Endothelial cell of umbilical vein (primary cell): ENCODE results near the gene ITM2C. TPM values are rescaled to one million over a fixed set of nuclear protein-coding genes. Genes with fewer than 3 reads are reported as not detected.

Source experiments
- BruUV-seq: library from RNA; stranded (reverse); fragments of 400-500 nt; replicated peaks from 2 replicates; lab custom pipeline; 2021; lab: Mats Ljungman, UMichigan
- CTCF ChIA-PET: fragments of 300-600, 350-600 bp; sonication (Branson Sonifier 250); formaldehyde crosslinking; loops from one replicate; lab custom pipeline; 2021; ENCODE audit warnings: antibody characterized with exemption, inconsistent platforms; lab: Charles Lee
- POLR2A ChIA-PET: fragments of 300-600, 350-600 bp; sonication (Branson Sonifier 250); formaldehyde crosslinking; loops from one replicate; lab custom pipeline; 2021; ENCODE audit warnings: antibody characterized with exemption, inconsistent platforms; lab: Charles Lee
- DNase-seq: peaks from one replicate; pipeline ENCODE4 v3.0.0-alpha.2; 2011; ENCODE audit warnings: low read depth, low spot score
- FAIRE-seq: peaks from 2 replicates; lab custom pipeline; 2011; peaks lifted over from hg19 to GRCh38; lab: Jason Lieb, UNC
- H2AFZ ChIP-seq: 2 replicates; pipeline ENCODE4 v1.6.0; 2012; ENCODE audit warnings: low read depth, low read length, control low read depth, inconsistent platforms
- H3K27ac ChIP-seq: 2 replicates; pipeline ENCODE4 v1.5.1; 2011; ENCODE audit warnings: low read depth, mild to moderate bottlenecking, control low read depth, low read length, moderate library complexity; ENCODE audit not compliant: insufficient read depth
- H3K27me3 ChIP-seq, 2 experiments: 2 replicates each; pipeline versions ENCODE4 v1.6.0 to v1.6.1; 2011; ENCODE audit warnings: low read length in 2 of 2, mixed read lengths in 1 of 2; ENCODE audit not compliant: control insufficient read depth in 2 of 2, insufficient read depth in 2 of 2
- H3K36me3 ChIP-seq, 2 experiments: 2 replicates in 1 of 2; 3 replicates in 1 of 2; pipeline ENCODE4 v1.5.1; 2011; ENCODE audit warnings: low read length in 2 of 2, mild to moderate bottlenecking in 1 of 2, moderate library complexity in 1 of 2; ENCODE audit not compliant: control insufficient read depth in 2 of 2, insufficient read depth in 2 of 2; ENCODE audit errors: extremely low read depth in 1 of 2
- H3K4me1 ChIP-seq: 3 replicates; pipeline ENCODE4 v1.5.1; 2011; ENCODE audit warnings: mild to moderate bottlenecking, low read length; ENCODE audit not compliant: control insufficient read depth, insufficient read depth; ENCODE audit errors: extremely low read depth
- H3K4me2 ChIP-seq: 2 replicates; pipeline ENCODE4 v1.6.1; 2011; ENCODE audit warnings: low read length, control low read depth, mixed read lengths; ENCODE audit not compliant: insufficient read depth
- H3K4me3 ChIP-seq, 3 experiments: fragments of 200-600 bp in 1 of 3; sonication (generic), shearing (Covaris generic) in 1 of 3; replicated peaks in 1 of 3; 2 replicates each; pipeline ENCODE4 v1.5.1; 2011 to 2016; ENCODE audit warnings: control low read depth in 3 of 3, low read length in 3 of 3, mild to moderate bottlenecking in 2 of 3, inconsistent platforms in 1 of 3, low read depth in 1 of 3, moderate library complexity in 1 of 3; ENCODE audit not compliant: insufficient read depth in 1 of 3
- H3K79me2 ChIP-seq: 2 replicates; pipeline ENCODE4 v1.6.0; 2012; ENCODE audit warnings: low read length, inconsistent platforms; ENCODE audit not compliant: control insufficient read depth, insufficient read depth
- H3K9ac ChIP-seq: replicated peaks from 2 replicates; pipeline ENCODE3; 2011; ENCODE audit warnings: low read length, control low read depth; ENCODE audit not compliant: insufficient read depth; ENCODE audit errors: extremely low read depth
- H3K9me1 ChIP-seq: replicated peaks from 3 replicates; pipeline ENCODE4 v1.6.0; 2011; ENCODE audit warnings: mild to moderate bottlenecking, low read length; ENCODE audit not compliant: control insufficient read depth, insufficient read depth; ENCODE audit errors: extremely low read depth
- H3K9me3 ChIP-seq: replicated peaks from 2 replicates; pipeline ENCODE4 v1.5.1; 2012; ENCODE audit warnings: low read length, inconsistent platforms; ENCODE audit not compliant: control insufficient read depth, insufficient read depth
- H4K20me1 ChIP-seq: replicated peaks from 2 replicates; pipeline ENCODE3; 2011; ENCODE audit warnings: mild to moderate bottlenecking, low read length; ENCODE audit not compliant: control insufficient read depth, insufficient read depth; ENCODE audit errors: extremely low read depth
- EZH2 ChIP-seq: IDR thresholded peaks from 2 replicates; pipeline ENCODE4 v1.6.1; 2012; ENCODE audit warnings: borderline replicate concordance, low read depth, mild to moderate bottlenecking, moderate library complexity, low read length, inconsistent platforms; ENCODE audit not compliant: severe bottlenecking
- FOS ChIP-seq: IDR thresholded peaks from 2 replicates; pipeline ENCODE4 v1.6.1; 2011; ENCODE audit warnings: mild to moderate bottlenecking, low read length, moderate library complexity, borderline replicate concordance; ENCODE audit not compliant: insufficient read depth
- GATA2 ChIP-seq: IDR thresholded peaks from 2 replicates; pipeline ENCODE4 v1.7.0; 2011; ENCODE audit warnings: low read depth, mild to moderate bottlenecking, moderate library complexity, mixed read lengths, low read length; ENCODE audit not compliant: insufficient read length, insufficient read depth
- JUN ChIP-seq: IDR thresholded peaks from 2 replicates; pipeline ENCODE4 v1.6.1; 2011; ENCODE audit warnings: borderline replicate concordance, low read depth; ENCODE audit not compliant: insufficient read length, insufficient read depth
- POLR2AphosphoS5 ChIP-seq: IDR thresholded peaks from 2 replicates; pipeline ENCODE4 v1.6.1; 2012; ENCODE audit warnings: low read depth, mild to moderate bottlenecking, control low read depth, low read length, moderate library complexity; ENCODE audit not compliant: insufficient read depth
- dilution Hi-C: fragments of 300-500 bp; cut with MboI; formaldehyde crosslinking; loops from one replicate; pipeline ENCODE4 v1.15.0; 2019; ENCODE audit warnings: low sequenced_read_pairs; ENCODE audit not compliant: extremely low pct_ligation_motif_present
- intact Hi-C: fragments of 100-400 bp; cut with micrococcal nuclease; formaldehyde crosslinking; loops from one replicate; pipeline ENCODE4 v1.10.0; 2022
- polyA plus RNA-seq, 4 experiments: library from polyadenylated mRNA; depleted of rRNA in 3 of 4; stranded (reverse) in 3 of 4; unstranded in 1 of 4; fragments of >200 nt; gene quantifications; 2 replicates each; pipeline versions ENCODE4 v1.2.1 to v1.2.3, GENCODE V29; 2011 to 2012; ENCODE audit warnings: missing spikeins in 1 of 4
- total RNA-seq: library from RNA; stranded (reverse); gene quantifications from 2 replicates; pipeline ENCODE4 v1.2.3, GENCODE V29; 2021
- TF ChIP-seq, protein P1 (sequence below): IDR thresholded peaks from 2 replicates; pipeline ENCODE4 v1.6.1; 2011; ENCODE audit not compliant: insufficient read depth, insufficient read length

The ITM2C gene
- total and polyA plus RNA-seq, 2 donors (not counting 3 experiments of a cell fraction or from before 2014, with no cell fraction given) = 12.0 to 12.1 TPM

GRCh38 chr2:230909841-230910545 is 45.3 kb downstream of the ITM2C start:
- H3K9me3 ChIP-seq = no peaks in the 10 kb centered on the region
- no peaks in the 10 kb centered on the region for H3K79me2 ChIP-seq
- no TSS peak for BruUV-seq
- H3K27me3 ChIP-seq = peaks cover 0 to 2% of the 10 kb centered on the region in 2 experiments
- H3K9ac ChIP-seq = no peak overlapping the region
- no peak overlapping the region for H2AFZ ChIP-seq
- H3K4me2 ChIP-seq = no peak overlapping the region
- dilution Hi-C loops (no loop called here), intact Hi-C loops (loop anchor here (5.0 kb wide), 1 partner anchor 88 kb away; no protein-coding TSS in a partner anchor)
- H3K27ac ChIP-seq = no peak overlapping the region
- no peak overlapping the region for H3K4me3 ChIP-seq
- H3K9me1 ChIP-seq = no peaks in the 10 kb centered on the region
- TF ChIP-seq, protein P1, sequence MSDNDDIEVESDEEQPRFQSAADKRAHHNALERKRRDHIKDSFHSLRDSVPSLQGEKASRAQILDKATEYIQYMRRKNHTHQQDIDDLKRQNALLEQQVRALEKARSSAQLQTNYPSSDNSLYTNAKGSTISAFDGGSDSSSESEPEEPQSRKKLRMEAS = no peak
- TF ChIP-seq FOS (no peak), JUN (no peak), GATA2 (no peak), EZH2 (no peak), POLR2AphosphoS5 (no peak)
- no peaks in the 10 kb centered on the region for H4K20me1 ChIP-seq
- FAIRE-seq = no peak
- DNase-seq = no peak
- CTCF ChIA-PET = no interaction called here
- H3K36me3 ChIP-seq = no peaks in the 10 kb centered on the region
- H3K4me1 ChIP-seq = no peaks in the 10 kb centered on the region
- POLR2A ChIA-PET = no interaction called here
